RWPE1 (cell line): Measurements from ENCODE around the gene HK3.
"Not testable (repeated sequence)": the region's sequence is repeated elsewhere in the genome, so short reads cannot be mapped to it uniquely, and the experiment has no call there.

ENCODE experiments used
- CTCF ChIA-PET: fragments of 350-600 bp; sonication (Branson Sonifier 250); formaldehyde crosslinking; extraction: SDS; loops from one replicate; lab custom pipeline; 2021; lab: Yijun Ruan, JAX
- POLR2A ChIA-PET: fragments of 400-600 bp; formaldehyde crosslinking; extraction: SDS; loops from one replicate; lab custom pipeline; 2020; ENCODE audit warnings: antibody characterized with exemption; ENCODE audit not compliant: low non-redundant PET; lab: Yijun Ruan, JAX
- DNase-seq: peaks from one replicate; pipeline ENCODE4 v3.0.0; 2012; ENCODE audit warnings: low spot score
- H3K27ac ChIP-seq: fragments of 450-650 bp; 2 replicates; pipeline ENCODE4 v1.5.1; 2017
- TF ChIP-seq, protein P1 (sequence below): fragments of 450-650 bp; conservative IDR thresholded peaks from 2 replicates; pipeline ENCODE4 v1.5.1; 2017; ENCODE audit warnings: low read depth, mild to moderate bottlenecking

HK3 gene

DNA sequence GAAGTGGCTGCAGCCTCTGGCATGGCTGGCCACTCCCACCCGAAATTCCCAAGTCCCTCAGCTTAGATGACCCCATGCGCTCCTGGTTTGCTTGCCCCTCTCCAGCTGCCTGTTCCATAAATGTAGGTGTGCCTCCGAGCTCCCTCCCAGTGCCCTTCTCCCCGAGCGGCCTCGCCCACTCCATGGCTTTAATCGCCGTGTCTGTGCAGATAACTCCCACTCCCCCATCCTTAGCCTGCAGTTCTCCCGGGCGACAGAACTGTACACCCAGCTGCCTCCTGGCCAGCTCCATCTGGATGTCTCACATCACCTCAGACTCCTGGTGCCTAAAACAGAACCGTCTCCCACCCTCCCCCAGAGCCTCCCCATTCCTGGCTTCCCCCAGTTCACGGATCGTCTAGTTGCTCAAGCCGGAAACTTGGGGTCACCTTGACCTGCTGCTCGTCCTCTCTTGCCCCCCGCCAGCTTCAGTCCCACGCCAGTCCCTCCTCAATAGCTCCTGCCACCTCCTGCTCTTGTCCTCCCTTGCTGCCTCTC, 24.1 kb downstream of the HK3 start:
- POLR2A ChIA-PET: no interaction called here
- no peak overlapping the region for H3K27ac ChIP-seq
- TF ChIP-seq, protein P1, sequence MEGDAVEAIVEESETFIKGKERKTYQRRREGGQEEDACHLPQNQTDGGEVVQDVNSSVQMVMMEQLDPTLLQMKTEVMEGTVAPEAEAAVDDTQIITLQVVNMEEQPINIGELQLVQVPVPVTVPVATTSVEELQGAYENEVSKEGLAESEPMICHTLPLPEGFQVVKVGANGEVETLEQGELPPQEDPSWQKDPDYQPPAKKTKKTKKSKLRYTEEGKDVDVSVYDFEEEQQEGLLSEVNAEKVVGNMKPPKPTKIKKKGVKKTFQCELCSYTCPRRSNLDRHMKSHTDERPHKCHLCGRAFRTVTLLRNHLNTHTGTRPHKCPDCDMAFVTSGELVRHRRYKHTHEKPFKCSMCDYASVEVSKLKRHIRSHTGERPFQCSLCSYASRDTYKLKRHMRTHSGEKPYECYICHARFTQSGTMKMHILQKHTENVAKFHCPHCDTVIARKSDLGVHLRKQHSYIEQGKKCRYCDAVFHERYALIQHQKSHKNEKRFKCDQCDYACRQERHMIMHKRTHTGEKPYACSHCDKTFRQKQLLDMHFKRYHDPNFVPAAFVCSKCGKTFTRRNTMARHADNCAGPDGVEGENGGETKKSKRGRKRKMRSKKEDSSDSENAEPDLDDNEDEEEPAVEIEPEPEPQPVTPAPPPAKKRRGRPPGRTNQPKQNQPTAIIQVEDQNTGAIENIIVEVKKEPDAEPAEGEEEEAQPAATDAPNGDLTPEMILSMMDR: no peak
- no peak for DNase-seq
- CTCF ChIA-PET: interaction anchor here (0.6 to 1.3 kb wide), 2 partner anchors 182 to 214 kb away, joined by 3 to 4 read pairs; no protein-coding TSS in a partner anchor

DNA sequence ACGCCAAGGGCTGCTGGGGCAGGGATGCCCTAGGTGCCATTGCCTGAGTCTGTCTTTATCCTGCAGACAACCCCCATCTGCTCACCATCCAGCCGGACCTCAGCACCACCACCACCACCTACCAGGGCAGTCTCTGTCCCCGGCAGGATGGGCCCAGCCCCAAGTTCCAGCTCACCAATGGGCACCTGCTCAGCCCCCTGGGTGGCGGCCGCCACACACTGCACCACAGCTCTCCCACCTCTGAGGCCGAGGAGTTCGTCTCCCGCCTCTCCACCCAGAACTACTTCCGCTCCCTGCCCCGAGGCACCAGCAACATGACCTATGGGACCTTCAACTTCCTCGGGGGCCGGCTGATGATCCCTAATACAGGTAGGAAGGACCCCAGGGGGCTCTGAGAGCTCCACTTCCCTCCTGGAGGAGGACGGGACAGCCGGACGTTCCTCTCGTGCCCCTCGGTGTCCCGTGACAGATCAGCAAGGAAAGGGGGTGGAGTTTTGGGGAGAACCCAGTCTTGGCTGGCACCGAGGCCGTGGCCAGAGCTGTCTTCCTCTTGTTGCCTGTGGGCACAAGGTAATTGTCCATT, 24.9 kb downstream of the HK3 start:
- no peak for DNase-seq
- CTCF ChIA-PET: interaction anchor here (0.6 to 1.3 kb wide), 2 partner anchors 83 to 214 kb away, joined by 3 to 4 read pairs; no protein-coding TSS in a partner anchor
- TF ChIP-seq, protein P1: no peak
- H3K27ac ChIP-seq: no peak overlapping the region
- POLR2A ChIA-PET: no interaction called here

DNA sequence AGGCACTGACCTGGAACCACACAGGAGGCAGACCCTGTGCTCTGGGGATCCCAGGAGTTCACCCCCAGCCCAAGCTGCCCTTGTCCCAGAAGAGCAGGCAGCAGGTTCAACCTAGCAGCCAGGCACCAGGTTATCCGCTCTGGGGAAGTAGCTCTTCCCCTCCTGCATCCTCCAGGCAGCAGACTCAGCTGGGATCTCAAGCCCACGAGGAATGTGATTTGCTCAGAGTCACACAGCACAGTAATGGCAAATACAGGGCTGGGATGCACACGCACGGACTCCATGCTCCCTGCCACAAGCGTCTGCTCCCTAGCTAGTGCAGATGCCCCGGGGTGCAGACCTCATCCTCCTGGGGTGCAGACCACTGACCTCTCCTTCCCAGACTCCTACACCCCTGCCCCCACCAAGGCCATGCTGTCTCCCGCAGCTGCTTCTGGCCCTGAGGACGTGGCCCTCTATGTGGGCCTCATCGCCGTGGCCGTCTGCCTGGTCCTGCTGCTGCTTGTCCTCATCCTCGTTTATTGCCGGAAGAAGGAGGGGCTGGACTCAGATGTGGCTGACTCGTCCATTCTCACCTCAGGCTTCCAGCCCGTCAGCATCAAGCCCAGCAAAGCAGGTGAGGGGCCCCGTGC, 25.5 kb downstream of the HK3 start:
- no peak for DNase-seq
- ChIA-PET POLR2A (no interaction called here), CTCF (interaction anchor here (0.6 to 1.3 kb wide), 2 partner anchors 82 to 213 kb away, joined by 3 to 4 read pairs; no protein-coding TSS in a partner anchor)
- H3K27ac ChIP-seq: no peak overlapping the region
- TF ChIP-seq, protein P1: no peak

DNA sequence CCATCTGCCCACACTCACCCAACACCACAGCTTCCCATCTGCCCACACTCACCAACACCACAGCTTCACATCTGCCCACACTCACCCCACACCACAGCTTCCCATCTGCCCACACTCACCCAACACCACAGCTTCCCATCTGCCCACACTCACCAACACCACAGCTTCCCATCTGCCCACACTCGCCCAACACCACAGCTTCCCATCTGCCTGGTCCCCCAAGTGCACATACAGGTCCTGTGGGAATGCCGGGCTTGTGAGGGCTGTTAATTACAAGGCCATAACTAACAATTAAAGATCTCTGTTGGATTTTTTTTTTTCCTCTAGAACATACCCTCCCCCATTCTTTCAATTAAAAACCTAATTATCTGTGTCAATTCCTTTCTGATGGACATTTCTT, 26.1 kb downstream of the HK3 start:
- CTCF ChIA-PET, DNase-seq, H3K27ac ChIP-seq, POLR2A ChIA-PET: not testable (repeated sequence)

DNA sequence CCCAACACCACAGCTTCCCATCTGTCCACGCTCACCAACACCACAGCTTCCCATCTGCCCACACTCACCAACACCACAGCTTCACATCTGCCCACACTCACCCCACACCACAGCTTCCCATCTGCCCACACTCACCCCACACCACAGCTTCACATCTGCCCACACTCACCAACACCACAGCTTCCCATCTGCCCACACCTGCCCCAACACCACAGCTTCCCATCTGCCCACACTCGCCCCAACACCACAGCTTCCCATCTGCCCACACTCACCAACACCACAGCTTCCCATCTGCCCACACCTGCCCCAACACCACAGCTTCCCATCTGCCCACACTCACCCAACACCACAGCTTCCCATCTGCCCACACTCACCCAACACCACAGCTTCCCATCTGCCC, 26.6 kb downstream of the HK3 start:
- POLR2A ChIA-PET, H3K27ac ChIP-seq, DNase-seq: not testable (repeated sequence)
- CTCF ChIA-PET: interaction anchor here (0.6 kb wide), 1 partner anchor 79 kb away, joined by 3 read pairs; no protein-coding TSS in a partner anchor

DNA sequence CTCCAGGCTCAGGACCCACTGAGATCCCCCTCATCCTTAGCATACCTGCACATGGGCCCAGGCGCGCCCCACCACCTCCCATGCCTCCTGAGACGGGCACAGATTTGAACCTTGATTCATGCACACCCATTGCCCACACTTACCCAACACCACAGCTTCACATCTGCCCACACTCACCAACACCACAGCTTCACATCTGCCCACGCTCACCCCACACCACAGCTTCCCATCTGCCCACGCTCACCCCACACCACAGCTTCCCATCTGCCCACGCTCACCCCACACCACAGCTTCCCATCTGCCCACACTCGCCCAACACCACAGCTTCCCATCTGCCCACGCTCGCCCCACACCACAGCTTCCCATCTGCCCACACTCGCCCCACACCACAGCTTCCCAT, 28.5 kb downstream of the HK3 start:
- H3K27ac ChIP-seq, DNase-seq, POLR2A ChIA-PET: not testable (repeated sequence)
- CTCF ChIA-PET: interaction anchor here (0.5 to 1.0 kb wide), 6 partner anchors 8 to 268 kb away, joined by 3 to 4 read pairs (median 3); no protein-coding TSS in a partner anchor

DNA sequence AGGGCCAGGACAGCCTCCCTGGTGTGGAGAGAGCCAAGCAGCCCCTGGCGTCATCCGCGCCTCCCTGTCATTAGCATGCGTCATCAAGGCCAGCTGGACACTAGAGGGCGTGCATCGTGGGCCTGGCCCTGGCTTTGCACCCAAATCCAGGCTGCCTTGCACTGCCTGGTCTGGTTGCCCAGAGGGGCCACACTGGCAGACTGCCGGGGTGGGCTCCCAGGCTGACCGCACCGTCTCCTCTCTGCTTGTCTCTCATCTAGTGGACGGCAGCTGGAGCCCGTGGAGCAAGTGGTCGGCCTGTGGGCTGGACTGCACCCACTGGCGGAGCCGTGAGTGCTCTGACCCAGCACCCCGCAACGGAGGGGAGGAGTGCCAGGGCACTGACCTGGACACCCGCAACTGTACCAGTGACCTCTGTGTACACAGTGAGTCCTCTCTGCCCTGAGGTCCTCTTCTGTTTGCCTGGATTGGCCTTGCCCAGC, 29.0 kb downstream of the HK3 start:
- DNase-seq: peak; percentile 57
- no peak overlapping the region for H3K27ac ChIP-seq
- TF ChIP-seq, protein P1: peak; percentile 35
- ChIA-PET POLR2A (no interaction called here), CTCF (interaction anchor here (0.5 to 1.0 kb wide), 7 partner anchors 9 to 219 kb away, joined by 3 to 4 read pairs (median 3); no protein-coding TSS in a partner anchor)
